Caco-2 (cell line): ENCODE results near the gene ADAMTS15. TPM values are rescaled to one million over a fixed set of nuclear protein-coding genes. Genes with fewer than 3 reads are reported as not detected.

Experiments
- BruUV-seq: library from RNA; stranded (reverse); fragments of 400-500 nt; replicated peaks from 2 replicates; lab custom pipeline; 2021; lab: Mats Ljungman, UMichigan
- CTCF ChIA-PET: fragments of 300-600 bp; sonication (Branson Sonifier 250); formaldehyde crosslinking; loops from one replicate; lab custom pipeline; 2022; ENCODE audit warnings: antibody characterized with exemption; lab: Charles Lee
- POLR2A ChIA-PET: fragments of 300-600 bp; sonication (Branson Sonifier 250); formaldehyde crosslinking; loops from one replicate; lab custom pipeline; 2022; ENCODE audit warnings: antibody characterized with exemption; lab: Charles Lee
- DNase-seq, 2 experiments: peaks; one replicate each; pipeline versions ENCODE4 v3.0.0 to v3.0.0-alpha.2; 2020 to 2022
- H3K27me3 ChIP-seq: replicated peaks from 2 replicates; pipeline ENCODE4 v1.6.0; 2011; ENCODE audit warnings: low read length; ENCODE audit not compliant: control insufficient read depth, insufficient read depth
- H3K36me3 ChIP-seq: 2 replicates; pipeline ENCODE4 v1.5.1; 2011; ENCODE audit warnings: low read length; ENCODE audit not compliant: control insufficient read depth, insufficient read depth
- H3K4me1 ChIP-seq: fragments of 250-450 bp; sonication (Bioruptor Pico); 2 replicates; pipeline ENCODE4 v1.5.1; 2020; ENCODE audit warnings: mild to moderate bottlenecking
- H3K4me3 ChIP-seq: 2 replicates; pipeline ENCODE4 v1.5.1; 2011; ENCODE audit warnings: low read depth, mild to moderate bottlenecking, control low read depth, low read length
- H3K9me3 ChIP-seq: fragments of 250-450 bp; sonication (Bioruptor Pico); 2 replicates; pipeline ENCODE4 v1.5.1; 2020; ENCODE audit warnings: mild to moderate bottlenecking, moderate library complexity
- H3K27ac Mint-ChIP-seq: one replicate; pipeline ENCODE4 v1.8.0; 2022; ENCODE audit warnings: mixed read lengths; ENCODE audit not compliant: unreplicated experiment
- H3K27me3 Mint-ChIP-seq: one replicate; pipeline ENCODE4 v1.8.0; 2022; ENCODE audit warnings: mixed read lengths; ENCODE audit not compliant: insufficient read depth, unreplicated experiment
- H3K36me3 Mint-ChIP-seq: one replicate; pipeline ENCODE4 v1.8.0; 2022; ENCODE audit warnings: mild to moderate bottlenecking, mixed read lengths; ENCODE audit not compliant: insufficient read depth, unreplicated experiment
- H3K4me1 Mint-ChIP-seq: one replicate; pipeline ENCODE4 v1.8.0; 2022; ENCODE audit warnings: low read depth, mixed read lengths; ENCODE audit not compliant: unreplicated experiment
- H3K4me3 Mint-ChIP-seq: one replicate; pipeline ENCODE4 v1.8.0; 2022; ENCODE audit warnings: mild to moderate bottlenecking, moderate library complexity, mixed read lengths; ENCODE audit not compliant: unreplicated experiment
- H3K9me3 Mint-ChIP-seq: one replicate; pipeline ENCODE4 v1.8.0; 2022; ENCODE audit warnings: mixed read lengths; ENCODE audit not compliant: unreplicated experiment
- CTCF ChIP-seq, 2 experiments: fragments of 200-600 bp in 1 of 2; IDR thresholded peaks; 1 replicate in 1 of 2; 2 replicates in 1 of 2; pipeline versions ENCODE4 v1.5.1 to v1.8.0; 2011 to 2022; ENCODE audit warnings: antibody characterized with exemption in 1 of 2, control low read depth in 1 of 2, inconsistent platforms in 1 of 2, low read depth in 1 of 2, low read length in 1 of 2, mild to moderate bottlenecking in 1 of 2, moderate library complexity in 1 of 2; ENCODE audit not compliant: insufficient read depth in 1 of 2, severe bottlenecking in 1 of 2, unreplicated experiment in 1 of 2
- intact Hi-C: fragments of 100-400 bp; cut with micrococcal nuclease; formaldehyde crosslinking; loops from one replicate; pipeline ENCODE4 v1.10.0; 2022; ENCODE audit not compliant: unreplicated experiment
- total RNA-seq: library from RNA; stranded (reverse); gene quantifications from 2 replicates; pipeline ENCODE4 v1.2.3, GENCODE V29; 2022

The ADAMTS15 gene
- total RNA-seq, 1 experiment from 2014 or later, result 0.20 TPM

- Mint-ChIP-seq H3K36me3 (no peaks in the 10 kb centered on the region), H3K4me3 (no peak overlapping the region), H3K4me1 (peaks cover 5% of the 10 kb centered on the region), H3K27ac (no peak overlapping the region), H3K27me3 (peaks cover 26% of the 10 kb centered on the region), H3K9me3 (no peaks in the 10 kb centered on the region)
- peaks cover 6% of the 10 kb centered on the region for H3K27me3 ChIP-seq
- no peaks in the 10 kb centered on the region for H3K36me3 ChIP-seq
- DNase-seq, result no peak
- ChIA-PET CTCF (interaction anchor here (0.7 kb wide), 1 partner anchor 15 kb away, joined by 3 read pairs; no protein-coding TSS in a partner anchor), POLR2A (no interaction called here)
- H3K9me3 ChIP-seq, result no peaks in the 10 kb centered on the region
- no peaks in the 10 kb centered on the region for H3K4me1 ChIP-seq
- no TSS peak for BruUV-seq
- TF ChIP-seq CTCF (IDR thresholded peaks at IDR 0.05; ENCODE audit: insufficient read depth in 1 of 2, low read depth in 1 of 2, low read length in 1 of 2, severe bottlenecking in 1 of 2, unreplicated experiment in 1 of 2), result no peak
- intact Hi-C loops, result no loop called here
- no peak overlapping the region for H3K4me3 ChIP-seq
Measured at GRCh38 chr11:130457623-130458409, 9.4 kb downstream of the ADAMTS15 start.

DNA sequence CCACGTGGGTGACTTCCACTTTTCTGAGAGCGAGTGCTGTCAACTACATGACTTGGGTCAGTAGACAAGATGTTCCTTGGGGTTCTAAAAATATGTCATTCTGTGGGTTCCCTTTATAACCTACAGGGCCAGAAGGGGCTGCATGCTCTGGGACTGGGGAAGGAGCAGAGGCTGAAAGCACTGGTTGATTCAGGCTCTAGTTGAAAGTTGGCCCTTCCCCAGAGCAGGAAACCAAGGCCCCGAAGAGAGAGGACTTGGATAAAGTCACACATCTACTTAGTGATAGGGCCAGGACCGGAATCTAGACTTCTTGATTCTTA, 9.9 kb downstream of the ADAMTS15 start:
- H3K4me3 ChIP-seq, result no peak overlapping the region
- intact Hi-C loops, result no loop called here
- Mint-ChIP-seq H3K36me3 (no peaks in the 10 kb centered on the region), H3K4me3 (no peak overlapping the region), H3K4me1 (peaks cover under 1% of the 10 kb centered on the region), H3K9me3 (no peaks in the 10 kb centered on the region), H3K27ac (no peak overlapping the region), H3K27me3 (peaks cover 21% of the 10 kb centered on the region)
- no peaks in the 10 kb centered on the region for H3K4me1 ChIP-seq
- TF ChIP-seq CTCF (IDR thresholded peaks at IDR 0.05; ENCODE audit: insufficient read depth in 1 of 2, low read depth in 1 of 2, low read length in 1 of 2, severe bottlenecking in 1 of 2, unreplicated experiment in 1 of 2), result no peak
- no peak for DNase-seq
- H3K36me3 ChIP-seq, result no peaks in the 10 kb centered on the region
- ChIA-PET CTCF (no interaction called here), POLR2A (no interaction called here)
- no peaks in the 10 kb centered on the region for H3K9me3 ChIP-seq
- BruUV-seq, result no TSS peak
- peaks cover 6% of the 10 kb centered on the region for H3K27me3 ChIP-seq

- no peak for TF ChIP-seq CTCF (IDR thresholded peaks at IDR 0.05; ENCODE audit: insufficient read depth in 1 of 2, low read depth in 1 of 2, low read length in 1 of 2, severe bottlenecking in 1 of 2, unreplicated experiment in 1 of 2)
- Histone ChIP-seq H3K4me1 (no peaks in the 10 kb centered on the region), H3K36me3 (no peaks in the 10 kb centered on the region), H3K9me3 (no peaks in the 10 kb centered on the region), H3K27me3 (peaks cover 6% of the 10 kb centered on the region), H3K4me3 (no peak overlapping the region)
- CTCF ChIA-PET, result no interaction called here
- Mint-ChIP-seq H3K27me3 (peaks cover 18% of the 10 kb centered on the region), H3K4me1 (no peaks in the 10 kb centered on the region), H3K4me3 (no peak overlapping the region), H3K9me3 (no peaks in the 10 kb centered on the region), H3K27ac (no peak overlapping the region), H3K36me3 (no peaks in the 10 kb centered on the region)
- BruUV-seq, result no TSS peak
- POLR2A ChIA-PET, result no interaction called here
- DNase-seq, result no peak
- intact Hi-C loops, result no loop called here
Measured at GRCh38 chr11:130459521-130459920, 11.1 kb downstream of the ADAMTS15 start.
